Dermis microvascular lymphatic vessel endothelial cell (primary cell): ENCODE results near the gene PTGR3. TPM values are rescaled to one million over a fixed set of nuclear protein-coding genes. Genes with fewer than 3 reads are reported as not detected.

Source experiments
- DNase-seq, 2 donors: peaks; one replicate each; pipeline versions ENCODE4 v3.0.0 to v3.0.0-alpha.2; 2010; ENCODE audit warnings: low read depth in 2 of 2
- total RNA-seq: library from RNA; depleted of rRNA; stranded (reverse); fragments of >200 nt; gene quantifications from 2 replicates; pipeline ENCODE4 v1.2.1, GENCODE V29; 2014

Gene PTGR3
- total RNA-seq, 1 donor from 2014 or later = 9.1 TPM

DNA sequence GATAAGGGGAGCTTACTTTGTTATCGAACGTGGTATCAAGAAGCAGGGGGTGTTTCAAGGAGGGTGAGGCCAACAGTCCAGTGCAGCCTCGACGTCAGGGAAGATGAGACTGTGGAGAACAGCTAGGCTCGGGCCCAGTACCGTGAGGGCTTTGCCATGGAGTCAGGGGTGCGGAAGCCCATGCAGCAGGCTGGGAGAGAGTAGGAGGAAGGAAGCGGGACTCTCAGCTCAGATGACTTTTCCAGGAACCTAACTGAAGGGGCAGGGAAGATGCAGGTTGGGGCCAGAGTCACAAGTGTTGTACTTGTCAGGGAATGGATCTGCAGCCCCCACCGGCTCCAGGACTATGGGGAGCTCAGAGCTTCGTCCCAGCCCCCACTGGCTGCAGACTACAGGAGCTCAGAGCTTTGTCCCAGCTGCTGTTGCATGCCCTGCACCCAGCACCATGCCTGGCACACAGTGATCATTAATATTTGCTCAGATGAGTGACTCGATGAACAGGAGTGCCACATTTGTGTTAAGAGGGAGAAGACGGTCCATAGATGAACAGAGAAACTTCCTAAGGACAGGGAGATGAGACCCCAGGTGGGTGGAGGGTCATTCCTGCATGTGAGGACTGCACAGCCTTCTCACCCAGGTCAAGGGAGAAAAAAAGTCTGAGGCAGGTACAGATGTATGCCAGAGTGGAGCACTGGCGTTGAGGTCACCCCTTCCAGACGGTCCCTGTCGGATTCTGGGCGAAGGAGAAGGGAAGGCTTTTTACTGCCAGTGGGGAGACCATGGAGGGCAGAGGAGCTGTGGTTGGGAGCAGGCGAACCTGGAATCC, 36.4 kb downstream of the PTGR3 start:
- no peak for DNase-seq

DNA sequence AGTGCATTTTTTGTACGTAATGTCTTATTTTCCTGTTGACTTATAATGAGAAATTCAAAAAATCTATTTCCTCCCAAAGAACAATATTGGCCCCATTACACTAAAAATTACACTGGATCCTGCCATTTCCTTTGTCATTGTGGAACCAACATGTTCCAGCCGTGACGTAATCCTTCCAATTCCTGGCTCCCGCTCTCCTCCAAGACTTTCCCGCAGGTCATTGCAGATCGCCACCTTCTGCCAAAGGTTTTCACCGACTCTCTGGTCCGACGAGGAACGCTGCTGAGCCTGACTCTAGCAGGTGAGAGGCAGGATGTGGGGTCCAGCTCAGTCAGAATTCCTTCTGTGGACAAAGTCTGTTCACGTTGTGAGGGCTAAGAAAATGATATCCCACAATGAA, 38.0 kb downstream of the PTGR3 start:
- DNase-seq = peak; percentile 55 to 57

DNA sequence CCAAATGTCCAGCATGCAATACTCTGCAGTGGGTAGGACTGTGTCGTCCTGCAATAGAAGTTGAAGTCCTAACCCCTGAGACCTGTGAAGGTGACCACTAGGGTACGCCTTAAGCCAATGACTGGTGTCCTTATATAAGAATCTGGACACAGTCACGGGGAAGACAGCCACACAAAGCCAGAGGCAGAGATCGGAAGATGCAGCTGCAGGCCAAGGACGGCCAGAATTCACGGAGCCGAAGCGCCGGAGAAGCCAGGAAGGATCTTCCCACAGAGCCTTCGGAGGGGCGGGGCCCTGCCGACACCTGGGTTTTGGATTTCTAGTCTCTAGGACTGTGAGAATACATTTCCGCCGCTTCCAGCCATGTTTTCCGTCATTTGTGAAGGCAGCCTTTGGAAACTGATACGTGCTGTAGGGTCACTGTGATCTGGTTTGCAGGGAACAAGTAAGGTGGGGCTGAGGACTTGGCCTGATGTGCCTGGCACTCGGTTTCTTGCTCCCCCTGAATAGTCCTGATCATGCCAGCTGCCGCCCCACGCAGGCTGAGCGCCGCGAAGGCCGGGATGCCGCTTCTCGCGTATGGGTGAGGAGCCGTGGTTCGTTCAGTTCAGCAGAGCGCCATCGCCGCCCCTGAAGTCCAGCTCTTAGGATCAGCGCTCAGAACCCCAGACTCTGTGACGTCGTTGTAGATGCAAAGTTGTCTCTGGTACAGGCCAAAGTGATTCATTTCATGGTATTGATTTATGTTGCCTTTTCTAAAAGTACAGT, 38.7 kb downstream of the PTGR3 start:
- DNase-seq = no peak

DNA sequence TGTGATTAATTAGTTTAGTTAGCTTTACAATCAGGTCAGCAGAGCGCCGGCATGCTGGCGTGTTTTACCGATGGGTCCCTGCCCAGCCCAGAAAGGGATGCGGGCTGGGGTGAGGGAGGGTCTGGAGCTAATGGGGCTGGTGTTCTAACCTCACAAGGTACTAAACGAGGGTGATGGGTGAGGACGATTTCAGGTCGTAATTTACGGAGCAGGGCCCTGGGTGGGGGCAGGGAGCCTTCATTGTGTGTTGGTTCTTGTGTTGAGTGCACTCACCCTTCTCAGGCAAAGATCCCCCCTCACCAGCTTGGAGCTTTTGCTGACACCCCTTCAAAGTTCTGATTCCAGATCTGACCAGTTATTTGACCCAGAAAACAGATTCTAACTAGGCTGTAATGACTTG, 39.5 kb downstream of the PTGR3 start:
- no peak for DNase-seq

DNA sequence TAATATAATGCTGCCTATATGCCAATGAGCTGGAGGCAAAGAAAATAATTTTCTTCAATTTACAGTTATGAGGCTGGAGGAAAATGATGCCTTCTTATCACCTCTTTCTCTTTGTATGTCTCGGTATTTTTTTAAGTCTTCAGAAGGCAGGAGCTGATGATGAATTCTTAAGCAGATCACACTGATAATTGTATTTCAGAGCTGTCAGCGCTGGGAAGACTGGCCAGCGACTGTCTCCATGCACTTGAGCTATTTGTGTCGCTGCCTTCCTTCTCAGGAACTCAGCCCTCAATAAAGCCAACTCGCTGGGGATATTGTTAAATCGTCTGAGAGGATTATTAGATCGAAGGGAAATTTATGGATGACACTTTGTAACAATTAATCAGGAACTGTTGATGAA, 40.3 kb downstream of the PTGR3 start:
- no peak for DNase-seq

DNA sequence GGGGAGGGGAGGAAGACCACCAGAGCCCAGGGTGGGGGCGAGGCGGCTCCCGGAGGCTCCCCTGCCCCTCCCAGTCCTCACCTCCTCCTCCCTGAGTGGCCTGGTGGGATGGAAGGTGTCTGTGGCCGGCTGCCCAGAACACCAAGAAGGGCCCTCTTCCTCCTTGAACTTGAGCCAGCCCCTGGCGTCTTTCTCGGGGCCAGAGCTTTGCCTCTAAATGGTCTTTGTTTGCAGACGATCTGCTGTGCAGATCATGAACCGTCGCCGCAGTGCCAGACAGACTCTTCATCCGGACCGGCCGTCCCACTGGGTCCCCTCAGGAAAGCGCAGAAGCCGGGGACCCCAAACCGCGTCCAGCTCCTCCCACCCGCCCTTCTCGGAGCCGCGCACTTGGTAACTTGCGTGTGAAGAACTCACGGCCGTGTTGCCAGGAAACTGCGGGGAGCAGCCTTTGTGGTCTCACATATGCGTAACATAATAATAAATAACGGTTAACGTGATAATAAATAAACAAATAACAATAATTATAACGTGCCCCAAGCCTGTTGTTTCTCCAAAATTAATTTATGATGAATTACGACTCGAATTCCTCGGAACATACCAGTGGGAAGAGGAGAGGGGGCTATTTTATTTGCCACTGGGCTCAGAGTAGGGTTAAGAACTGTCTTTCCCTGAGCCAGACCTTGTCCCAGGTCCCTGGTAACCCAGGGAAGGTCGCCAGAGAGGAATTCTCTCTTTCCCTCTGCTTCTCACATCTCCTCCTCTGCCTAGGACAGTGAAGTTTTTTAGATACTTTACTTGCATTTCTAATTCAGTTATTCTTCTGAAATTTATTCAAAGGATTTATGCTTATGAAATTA, 41.0 kb downstream of the PTGR3 start:
- DNase-seq = no peak

DNA sequence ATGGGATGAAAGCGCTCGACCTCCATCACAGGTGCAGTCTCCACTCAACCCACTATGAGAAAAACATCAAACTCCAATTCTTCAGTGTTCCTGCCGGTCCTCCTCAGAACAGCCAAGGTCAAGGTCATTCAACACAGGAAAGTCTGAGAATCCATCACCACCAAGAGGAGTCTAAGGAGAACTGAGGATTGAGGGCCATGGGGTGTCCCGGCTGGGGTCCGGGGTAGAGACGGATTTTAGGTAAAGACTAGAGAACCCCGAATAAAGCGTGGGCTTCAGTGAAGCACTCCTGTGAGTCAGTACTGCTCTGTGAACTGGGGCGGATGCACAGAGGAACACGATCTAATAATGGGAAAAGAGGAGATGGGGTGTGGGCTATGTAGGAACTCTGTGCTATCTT, 41.8 kb downstream of the PTGR3 start:
- no peak for DNase-seq

DNA sequence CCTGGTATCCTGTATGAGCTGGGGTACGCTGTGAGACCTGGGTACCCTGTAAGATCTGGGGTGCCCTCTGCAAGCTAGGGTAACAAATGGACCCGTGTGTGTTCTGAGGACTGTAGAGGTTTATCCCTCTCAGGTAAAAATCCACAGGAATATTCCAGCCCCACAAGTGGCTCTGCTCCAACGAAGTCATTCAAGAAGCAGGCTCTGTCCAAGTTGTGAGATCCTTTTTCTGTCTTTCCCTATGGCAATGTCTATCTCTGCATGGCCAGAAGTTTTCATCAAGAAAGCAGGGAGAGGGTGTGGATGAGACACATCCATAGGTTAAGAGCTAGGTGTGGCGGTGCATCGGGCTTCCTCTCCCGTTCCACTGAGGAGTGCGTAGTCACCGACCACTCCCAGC, 43.0 kb downstream of the PTGR3 start:
- no peak for DNase-seq

DNA sequence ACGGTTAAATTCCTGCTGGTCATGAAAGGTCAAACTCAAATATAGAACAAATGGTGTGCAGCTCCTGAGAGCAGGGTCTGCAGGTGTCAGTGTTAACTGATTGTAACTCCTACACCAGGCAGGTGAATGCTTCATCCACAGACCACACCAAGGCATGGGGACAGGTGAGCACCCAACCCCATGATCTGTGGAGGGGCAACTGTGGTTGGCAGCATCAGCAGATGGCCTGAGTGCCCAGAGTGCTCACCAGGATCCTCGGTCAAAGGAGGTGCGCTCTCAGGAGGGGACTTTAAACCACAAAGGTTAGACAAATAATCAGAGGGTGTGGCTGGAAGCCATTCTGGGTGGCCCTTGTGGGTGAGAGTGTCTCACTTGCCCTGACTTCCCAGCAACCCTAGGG, 44.5 kb downstream of the PTGR3 start:
- no peak for DNase-seq

DNA sequence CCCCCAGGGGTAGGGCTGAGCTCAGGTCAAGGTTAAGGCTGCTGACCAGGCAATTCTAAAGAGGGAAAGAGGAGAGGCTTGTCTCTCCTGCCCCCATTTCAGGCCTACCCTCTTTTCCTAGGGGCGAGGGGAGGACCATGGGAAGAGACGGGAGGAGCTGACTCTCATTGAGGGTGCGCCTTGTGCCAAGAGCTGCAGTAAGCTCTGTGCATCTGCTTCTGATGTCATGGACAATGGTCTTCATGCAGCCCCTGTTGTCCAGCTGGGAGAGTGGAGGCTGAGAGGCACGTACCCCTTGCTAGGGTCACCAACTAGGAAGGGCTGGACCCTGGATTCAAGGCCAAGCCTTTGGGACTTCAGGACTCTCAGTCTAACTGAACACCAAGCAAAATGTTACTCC, 45.2 kb downstream of the PTGR3 start:
- DNase-seq = no peak

DNA sequence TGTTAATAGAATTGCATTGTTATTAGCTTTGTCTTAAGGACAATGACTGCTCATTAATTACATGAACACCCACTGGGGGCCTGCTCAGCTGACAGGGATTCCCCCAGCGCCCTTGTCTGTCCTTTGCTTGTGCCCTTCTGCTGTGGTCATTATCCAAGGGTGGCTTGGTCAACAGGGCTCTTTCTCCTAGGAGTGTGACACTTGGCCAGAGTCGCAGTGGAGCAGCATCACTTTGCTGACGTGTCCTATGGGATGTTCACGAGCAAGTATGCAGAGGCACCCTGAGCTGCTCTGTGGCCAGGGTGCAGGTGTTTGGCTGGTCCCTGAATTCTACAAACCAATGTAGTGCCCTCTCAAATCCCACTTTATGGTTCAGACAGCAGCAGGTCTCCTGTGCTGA, 46.0 kb downstream of the PTGR3 start:
- DNase-seq = no peak

DNA sequence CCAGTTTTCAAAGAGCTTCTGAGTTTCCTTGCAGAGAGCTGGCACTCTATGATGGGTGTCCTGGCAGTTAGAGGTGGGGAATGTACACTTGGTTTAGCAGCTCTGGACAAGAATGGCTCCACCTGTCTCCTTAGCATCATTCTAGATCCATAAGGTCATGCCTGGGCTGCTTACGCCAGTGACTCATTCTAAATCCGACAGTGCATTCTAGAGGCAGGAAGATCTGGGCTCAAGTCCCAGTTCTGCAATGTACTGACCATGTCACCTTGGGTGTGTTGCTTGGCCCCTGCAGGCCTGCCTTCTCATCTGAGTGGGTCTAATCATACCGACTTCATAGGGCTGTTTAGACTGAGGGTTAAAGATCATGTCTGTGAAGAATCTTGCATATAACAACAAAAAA, 46.5 kb downstream of the PTGR3 start:
- DNase-seq = peak; percentile 7 to 40

DNA sequence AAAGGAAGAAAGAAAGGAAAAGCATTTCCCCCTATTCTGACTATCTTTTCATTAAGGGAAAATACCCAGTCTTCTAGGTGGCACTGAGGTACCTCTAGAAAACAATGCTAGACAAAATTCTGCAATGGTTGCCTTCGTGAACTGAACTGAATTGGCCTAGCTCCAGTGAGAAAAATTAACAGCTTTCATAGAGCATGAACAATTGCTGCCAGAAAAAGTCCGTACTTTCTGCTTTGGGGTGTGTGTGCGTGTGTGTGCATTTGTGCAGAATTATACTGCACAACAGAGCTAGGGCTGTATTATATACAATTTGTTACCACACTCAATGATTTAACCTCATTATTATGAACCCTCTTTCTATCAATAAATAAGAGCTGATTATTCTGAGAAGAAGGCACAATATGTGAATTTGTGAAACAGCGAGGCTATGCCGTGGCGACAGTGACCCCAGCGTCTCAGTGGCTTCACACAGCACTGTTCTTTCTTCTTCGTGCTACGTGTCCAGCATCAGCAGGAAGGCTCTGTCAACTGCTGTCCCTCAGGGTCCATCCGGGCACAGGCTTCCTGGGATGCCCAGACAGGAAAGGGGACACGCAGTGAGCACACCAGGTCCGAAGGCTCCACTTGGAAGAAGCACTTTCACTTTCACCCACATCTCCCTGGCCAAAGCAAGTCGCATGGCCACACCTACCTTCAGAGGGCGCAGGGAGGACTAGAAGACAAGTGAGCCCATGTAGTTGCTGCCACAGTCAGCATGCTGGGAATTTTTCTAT, 47.5 kb downstream of the PTGR3 start:
- DNase-seq = peak; percentile 9 to 56

DNA sequence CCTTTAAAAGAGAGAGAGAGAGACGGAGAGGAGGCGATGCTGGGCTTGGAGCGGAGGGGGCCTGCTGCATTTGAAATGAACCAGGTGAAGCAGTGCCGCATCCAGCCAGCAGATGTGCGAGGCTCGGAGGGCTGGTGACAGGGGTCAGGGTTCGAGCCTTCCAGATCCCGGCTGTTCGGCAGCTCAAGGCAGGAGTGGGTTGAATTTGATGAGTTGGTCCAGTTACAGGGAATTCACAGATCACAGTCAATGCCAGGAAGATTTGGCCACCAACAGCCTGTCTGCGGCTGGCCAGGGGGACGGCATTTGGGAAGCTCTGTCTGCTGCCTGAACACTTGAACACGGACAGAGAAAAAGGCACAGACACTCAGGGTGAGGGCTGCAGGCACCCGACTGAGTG, 48.6 kb downstream of the PTGR3 start:
- DNase-seq = no peak

DNA sequence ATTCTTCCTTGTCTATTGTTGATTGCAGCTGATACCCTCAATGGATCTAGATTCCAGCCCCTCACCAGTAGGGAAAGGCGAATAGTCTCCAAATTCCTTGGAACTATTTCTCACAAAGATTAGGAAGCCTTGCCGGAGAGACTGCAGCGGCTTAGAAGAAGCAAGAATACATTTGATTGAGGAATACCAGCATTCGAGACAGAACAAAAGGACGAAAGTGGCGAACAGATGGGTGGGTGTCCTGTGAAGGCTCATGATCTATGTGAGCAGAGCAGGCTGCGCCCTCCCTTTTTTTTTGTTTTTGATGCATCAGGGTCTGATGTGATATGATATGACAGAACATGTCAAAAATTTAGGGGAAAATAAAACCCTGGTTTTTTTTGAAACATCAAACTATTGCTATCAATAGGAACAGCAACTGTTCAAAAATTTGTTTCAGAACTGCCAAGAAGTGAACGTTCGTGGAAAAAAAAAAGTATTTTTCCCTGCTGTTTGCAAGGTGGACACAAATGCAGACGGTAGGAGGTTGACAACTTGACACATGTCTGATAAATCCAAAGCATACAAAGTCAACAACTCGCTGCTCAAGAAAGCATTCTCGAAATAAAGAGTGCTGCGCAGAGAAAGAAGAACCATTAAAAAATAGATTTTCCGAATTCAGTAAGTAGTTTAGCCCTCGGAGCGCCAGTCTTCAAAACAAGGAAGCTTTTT, 49.1 kb downstream of the PTGR3 start:
- no peak for DNase-seq

DNA sequence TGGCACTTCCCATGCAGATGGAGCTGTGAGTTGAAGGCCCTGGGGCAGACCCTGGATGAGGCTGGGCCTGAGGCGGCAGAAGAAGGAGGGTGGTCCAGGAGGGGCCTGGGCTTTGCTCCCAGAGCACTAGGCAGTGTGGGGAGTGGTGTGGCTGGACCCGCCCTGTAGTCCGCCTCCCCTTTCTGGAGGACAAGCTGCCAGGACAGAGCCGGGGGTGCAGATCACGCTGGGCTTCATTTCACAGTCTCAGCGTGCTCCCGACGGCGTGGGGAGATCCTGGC, 49.8 kb downstream of the PTGR3 start:
- no peak for DNase-seq

Other genes starting within 250 kb of the PTGR3 start
- 6.5 and 13.4 TPM in 2 replicates for gene TSHZ1, start 1.7 kb upstream of the PTGR3 start, total RNA-seq
- not detected in 2 replicates for gene SMIM21, start 218.6 kb upstream of the PTGR3 start, total RNA-seq